Hematopoietic multipotent progenitor cell treated with erythropoietin and hydrocortisone succinate and interleukin-3 and kit ligand, for 17 days (in vitro differentiated cells): ENCODE data around the gene LAMA1.

Experiments used
- DNase-seq: peaks from one replicate; pipeline ENCODE4 v3.0.0-alpha.2; 2015; ENCODE audit warnings: low spot score

LAMA1 gene

DNA sequence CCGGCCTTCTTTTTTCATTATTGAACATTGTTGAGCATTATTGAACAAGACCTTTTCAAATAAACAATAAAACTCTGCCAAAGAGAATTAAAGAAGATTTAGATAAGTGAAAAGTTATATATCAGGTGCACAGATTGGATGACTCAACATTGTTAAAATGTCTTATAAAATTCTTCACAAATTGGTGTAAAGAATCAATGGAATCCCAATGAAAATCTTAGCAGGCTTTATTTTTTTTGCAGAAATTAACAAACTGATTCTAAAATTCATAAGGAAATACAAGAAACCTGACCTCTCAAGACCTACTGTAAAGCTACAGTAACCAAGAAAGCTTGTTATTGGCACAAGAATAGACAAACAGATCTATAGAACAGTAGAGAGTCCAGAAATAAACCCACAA lies 70.3 kb downstream of the LAMA1 start:
- DNase-seq, result no peak

DNA sequence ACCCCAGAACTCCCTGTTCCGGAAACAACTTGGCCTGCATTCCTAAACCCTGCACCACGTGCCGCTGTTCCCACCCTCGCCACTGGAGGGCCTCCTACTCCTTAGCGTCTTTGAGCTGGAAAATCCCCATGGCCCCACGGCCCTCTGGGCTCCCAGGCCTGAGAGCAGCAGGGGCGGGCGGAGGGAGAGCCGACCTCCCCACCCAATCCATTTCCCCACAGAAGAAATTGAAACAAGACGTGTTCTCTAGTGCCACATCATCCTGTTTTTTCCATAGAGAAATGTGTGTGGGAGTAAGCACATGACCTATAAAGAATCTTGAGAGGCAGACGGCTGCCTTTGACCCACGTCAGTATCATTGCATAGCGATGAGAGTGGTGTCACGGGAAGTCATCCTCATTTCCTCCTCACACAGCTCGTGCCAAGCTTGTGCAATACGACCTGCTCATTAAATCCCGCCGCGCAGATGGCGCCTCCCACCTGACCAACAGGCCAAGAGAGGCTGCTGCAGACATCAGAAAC lies 79.2 kb downstream of the LAMA1 start:
- DNase-seq, result no peak

DNA sequence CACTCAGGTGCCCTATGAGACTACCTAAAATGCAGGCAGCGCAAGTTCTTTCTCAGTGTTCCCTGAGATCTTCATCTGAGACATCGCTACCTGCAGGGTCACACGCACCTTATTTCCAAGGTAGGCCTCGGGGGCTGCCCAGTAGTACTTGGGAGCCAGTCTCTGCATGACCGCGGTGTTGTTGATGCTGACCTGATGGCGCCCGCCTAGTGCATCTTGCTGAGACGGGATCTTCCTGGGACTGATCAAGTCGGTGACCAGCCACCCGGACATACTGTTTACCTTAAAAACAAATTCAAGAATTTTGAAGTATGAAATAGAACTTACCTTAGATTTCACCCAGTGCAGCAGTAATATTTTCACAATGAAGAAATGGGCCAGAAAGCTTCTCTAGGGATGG lies 80.1 kb downstream of the LAMA1 start:
- no peak for DNase-seq

DNA sequence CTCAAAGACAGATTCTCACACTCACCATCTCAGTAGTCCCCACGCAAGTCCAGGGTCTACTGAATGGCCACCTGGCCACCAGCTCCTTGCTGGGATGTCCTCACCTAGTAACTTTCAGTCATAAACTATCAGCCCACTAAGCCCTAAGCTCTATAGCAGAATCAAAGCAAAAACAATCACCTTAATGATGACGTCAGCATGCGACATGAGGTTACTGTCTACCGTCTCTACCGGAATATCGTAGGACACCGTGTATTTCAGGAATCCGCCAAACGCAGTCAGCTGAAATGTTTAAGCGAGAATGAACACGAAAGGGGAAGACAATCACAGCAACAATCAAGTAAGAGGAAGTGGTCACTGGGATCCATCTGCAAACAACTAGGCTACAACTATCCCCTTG lies 81.8 kb downstream of the LAMA1 start:
- no peak for DNase-seq

DNA sequence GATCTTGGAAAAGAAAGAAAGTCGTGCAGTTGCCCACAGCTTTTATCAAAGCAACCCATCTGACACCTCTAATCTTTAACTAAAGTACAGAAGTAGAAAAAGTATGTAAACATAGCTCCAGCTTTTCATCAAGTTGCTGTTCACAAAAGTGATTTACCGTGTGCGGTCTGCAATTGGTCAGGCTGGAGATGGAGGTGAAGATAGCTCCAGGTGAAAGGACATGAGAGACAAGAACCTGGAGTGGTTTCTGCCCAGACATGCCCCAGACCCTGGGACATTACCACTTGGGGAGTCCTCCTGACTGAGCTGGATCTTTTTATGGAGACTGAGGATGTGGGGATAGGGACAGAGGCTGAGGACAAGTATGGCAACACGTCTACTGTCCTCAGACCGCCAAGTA lies 82.7 kb downstream of the LAMA1 start:
- no peak for DNase-seq

DNA sequence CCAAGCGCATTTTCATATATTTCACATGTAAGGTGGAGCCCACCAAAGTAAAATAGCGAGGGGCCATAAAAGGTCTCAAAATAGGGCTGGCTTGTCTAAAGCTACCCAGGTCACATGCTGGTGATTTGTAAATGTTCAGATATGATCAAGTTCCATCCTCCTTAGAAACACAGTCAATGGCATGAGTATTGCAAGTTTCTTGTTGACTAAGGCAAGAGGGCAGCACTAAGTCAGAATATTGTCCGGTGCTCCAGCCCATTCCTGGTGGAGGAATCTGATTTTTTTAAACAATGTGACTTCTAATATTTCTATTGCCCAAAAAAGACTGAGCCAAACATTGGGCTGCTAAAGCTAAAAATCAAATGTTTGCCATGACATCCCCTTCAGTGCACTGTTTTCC lies 85.1 kb downstream of the LAMA1 start:
- DNase-seq, result no peak

DNA sequence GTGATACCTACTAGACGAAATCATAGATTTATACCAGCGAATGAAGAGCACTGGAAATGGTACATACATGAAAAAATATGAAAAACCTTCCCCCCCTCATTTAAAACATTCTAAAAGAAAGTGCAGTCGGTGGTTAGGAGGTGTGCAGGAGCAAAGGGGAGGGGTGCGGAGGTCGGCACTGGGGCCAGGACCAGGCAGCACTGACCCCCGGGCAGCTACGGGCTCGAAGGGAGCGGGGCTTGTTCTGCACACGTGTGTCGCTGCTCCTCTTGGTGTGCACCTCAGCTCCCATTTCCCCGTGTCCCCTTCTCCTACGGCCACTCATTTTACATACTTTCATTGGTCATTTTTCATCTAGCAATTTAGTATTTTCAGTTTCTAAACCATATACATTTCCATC lies 89.0 kb downstream of the LAMA1 start:
- no peak for DNase-seq

DNA sequence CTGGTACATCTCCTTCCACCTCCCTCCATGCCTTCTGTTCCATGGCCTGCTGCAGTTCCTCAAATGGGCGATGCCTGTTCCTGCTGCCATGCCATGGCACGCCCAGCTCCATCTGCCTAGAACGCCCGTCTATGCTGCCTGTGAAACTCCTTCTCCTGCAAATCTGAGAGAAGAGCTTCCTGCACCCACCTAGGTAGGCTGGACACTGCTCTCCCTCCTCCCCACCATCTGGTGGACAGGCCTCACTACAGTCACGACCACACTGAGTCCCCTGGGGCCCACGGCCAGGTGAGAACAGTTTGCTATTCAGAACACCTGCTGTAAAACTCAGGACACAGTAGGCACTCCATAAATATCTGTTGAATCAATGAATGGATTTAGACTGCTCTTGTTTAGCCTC lies 92.4 kb downstream of the LAMA1 start:
- no peak for DNase-seq

DNA sequence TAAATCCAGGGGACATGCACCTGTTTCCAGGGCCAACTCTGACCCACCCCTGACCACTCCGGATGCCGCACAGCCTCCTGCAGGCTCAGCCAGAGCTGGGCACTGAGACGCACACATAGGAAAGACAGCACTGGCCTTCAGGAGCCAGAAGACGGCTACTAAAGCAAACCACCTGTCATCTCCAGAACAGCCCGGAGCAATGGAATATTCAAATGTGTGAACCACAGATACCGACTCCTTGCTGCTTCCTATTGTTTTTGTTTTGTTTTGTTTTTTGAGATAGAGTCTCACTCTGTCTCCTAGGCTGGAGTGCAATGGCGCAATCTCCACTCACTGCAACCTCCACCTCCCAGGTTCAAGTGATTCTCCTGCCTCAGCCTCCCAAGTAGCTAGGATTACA lies 94.0 kb downstream of the LAMA1 start:
- no peak for DNase-seq

DNA sequence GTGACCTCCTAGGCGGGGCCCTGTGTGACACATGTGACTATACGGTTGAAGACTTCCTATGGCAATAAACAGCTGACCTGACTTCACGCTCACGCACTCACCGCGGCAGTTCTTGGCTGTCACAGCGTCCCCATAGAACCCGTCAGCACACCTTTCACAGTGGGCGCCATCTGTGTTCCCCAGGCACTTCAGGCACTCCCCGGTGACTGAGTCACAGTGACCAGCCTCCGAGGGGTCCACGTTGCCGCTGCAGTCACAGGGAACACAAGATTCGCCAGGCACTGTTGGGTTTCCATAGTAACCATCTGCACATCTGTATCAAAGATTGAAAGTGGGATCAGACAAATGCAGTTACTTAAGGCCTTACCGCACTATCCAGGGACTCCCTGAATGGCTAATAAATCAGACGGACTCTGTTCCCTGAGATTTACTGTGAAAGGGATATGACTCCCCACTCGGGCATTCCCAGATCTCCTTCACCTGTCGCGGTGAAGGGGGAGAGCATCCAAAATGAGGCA lies 94.5 kb downstream of the LAMA1 start:
- no peak for DNase-seq

DNA sequence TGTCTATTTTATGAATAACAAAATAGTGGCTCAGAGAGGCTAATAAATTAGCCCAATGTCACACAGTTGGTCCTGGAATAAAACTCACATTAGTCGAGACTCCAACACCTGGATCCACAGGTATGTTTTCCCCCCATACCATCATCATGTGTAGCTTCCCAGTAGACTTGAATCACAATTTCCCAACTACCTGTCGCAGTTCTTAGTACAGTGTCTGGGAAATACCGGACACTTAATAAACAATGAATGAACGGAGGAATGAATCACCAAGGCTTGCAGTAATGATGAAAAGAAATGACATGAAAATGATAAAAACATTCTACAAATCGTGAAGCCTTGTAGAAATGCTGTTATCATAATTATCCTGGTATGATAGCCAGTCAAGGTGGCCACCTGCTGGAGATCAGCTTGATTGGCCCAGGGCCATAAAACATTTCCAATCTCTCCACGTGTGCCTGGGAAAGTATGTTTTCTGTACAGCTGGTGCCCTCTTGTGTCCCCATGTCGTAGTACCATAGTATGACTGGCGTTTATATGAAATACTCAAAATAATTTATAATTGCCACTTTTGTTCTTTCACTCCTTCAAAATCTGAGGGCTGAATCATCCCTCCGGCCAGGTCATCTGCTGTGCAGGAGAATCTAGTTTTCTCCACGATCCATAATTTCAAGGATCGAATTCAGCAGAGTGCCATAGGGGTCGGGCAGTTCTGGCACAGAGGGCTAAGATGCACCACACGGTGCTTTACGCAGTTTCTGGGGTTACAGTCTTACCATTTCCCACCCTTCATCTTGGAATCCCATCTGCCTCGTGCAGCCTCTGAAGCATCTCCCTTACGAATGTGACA lies 95.4 kb downstream of the LAMA1 start:
- DNase-seq, result no peak

DNA sequence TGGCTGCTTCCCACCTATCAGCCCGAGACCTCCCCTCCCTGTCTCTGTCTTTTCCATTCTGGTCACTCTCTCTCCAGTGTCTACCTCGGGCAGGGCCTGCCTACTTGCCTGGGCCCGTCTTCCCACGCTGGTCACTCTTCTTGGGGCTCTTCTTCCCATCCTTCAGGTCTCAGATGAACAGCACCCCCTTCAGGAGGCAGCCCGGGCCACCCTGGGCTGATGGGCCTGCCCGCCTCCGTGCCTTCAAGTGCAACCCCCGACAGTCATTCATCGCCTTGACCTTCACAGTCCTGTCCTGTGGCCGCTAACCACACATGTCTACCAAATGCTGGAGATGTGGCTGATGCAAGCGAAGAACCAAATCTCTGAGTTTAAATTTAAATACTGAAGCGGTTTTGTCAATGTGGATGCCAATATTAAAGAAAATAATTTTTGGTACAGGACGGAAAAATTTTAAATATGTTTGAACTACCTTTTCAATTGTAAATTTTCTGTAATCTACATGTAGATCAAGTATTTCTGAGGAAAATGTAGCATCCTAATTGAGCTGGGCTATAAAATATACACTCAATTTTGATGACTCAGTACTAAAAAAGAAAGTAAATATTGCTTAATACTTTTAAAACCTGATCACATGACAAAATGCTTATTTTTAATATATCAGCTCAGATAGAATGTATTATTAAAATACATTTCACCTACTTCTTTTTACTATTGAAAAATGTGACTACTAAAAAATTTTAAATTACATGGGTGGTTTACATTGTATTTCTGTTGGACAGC lies 96.4 kb downstream of the LAMA1 start:
- no peak for DNase-seq

DNA sequence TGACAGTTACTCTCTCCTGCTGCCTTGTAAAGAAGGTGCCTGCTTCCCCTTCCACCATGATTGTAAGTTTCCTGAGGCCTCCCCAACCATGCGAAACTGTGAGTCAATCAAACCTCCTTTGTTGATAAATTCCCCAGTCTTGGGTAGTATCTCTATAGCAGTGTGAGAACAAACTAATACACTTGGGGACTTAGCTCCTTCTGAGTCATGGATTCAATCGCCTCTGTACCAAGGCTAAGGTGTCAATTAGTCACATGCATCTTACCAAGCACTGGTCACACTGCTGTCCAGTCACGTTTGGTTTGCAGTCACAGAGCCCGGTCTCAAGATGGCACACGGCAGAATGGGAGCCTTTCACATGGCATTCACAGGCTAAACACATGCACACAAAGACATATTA lies 100.6 kb downstream of the LAMA1 start:
- no peak for DNase-seq

DNA sequence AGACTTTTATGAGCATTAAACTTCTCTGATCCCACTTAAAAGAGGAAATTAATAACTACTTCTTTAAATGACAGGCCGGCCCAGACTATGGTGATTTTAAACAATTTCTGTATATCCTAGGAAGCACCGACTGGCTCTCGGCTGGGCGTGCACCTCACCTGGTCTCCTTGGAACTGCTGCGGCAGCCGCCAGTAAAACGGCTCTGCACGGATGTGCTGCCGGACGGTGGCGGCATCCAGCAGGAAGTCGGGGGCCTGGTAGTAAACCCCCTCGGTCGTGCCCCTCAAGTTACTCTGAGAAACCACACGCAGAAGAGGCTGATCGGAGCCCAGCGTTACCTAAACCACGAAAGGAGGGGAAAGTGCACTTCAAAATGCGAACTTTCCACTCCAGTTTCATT lies 106.5 kb downstream of the LAMA1 start:
- DNase-seq, result no peak

DNA sequence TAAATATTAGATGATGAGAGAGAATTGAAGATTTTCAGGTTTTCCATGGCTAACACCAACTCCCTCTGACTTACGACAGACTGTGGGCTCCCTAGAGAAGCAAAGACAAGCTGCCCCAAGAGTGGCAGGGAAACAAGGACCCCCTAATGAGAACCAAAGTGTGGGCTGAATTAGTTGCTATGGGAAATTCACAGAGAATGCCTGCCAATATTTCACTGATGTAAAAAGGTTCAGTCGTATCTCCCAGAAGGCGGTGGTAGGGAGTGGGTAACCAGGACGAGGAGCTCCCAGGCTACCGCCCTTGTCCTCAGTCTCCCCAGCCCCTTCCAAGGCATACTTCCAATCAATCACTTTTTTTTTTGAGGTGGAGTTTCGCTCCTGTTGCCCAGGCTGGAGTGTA lies 113.6 kb downstream of the LAMA1 start:
- no peak for DNase-seq

DNA sequence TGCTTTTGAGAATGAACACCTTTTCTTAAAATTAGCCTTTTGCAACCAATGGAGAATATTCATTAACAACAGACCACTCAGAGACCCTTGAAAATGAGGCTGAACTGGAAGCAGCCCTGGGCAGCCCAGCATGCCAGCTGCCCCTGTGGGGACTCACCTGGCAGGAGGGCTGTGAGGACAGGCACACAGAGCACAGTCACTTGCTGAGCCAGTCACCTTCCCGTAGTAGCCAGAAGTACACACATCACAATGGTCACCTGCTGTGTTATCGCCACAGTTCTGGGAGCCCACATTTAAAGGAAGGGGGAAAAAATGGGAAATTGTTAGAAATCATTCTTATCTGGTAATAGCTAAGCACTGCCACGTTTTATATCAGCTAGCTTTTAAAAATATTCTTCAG lies 115.5 kb downstream of the LAMA1 start:
- DNase-seq, result no peak

DNA sequence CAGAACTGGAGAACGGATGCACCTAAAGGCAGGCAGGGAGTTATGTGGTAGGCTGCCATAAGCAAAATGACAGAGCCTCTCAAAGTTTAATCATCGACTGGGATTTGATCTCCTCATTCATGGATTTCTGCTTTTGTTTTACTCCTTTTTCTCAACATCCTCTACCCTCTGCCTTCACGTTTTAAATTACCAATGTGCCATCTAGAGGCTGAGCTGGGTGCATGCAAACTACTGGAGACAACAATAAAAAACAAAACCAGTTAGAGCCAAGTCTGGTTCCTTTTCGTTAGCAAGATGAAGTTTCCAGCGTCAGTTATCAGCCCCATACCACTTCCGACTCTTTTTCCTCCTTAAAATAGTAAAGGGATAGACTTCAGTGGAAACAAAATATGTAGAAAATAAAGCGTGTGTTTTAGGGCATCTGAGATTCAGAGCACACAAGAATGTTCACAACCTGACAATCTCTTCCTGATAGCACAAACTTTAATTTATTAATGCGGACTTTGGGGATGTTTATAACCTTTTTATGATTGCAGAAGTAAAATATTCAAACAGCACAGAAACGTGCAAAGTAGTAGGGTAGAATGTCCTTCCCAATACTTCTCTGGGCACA lies 117.0 kb downstream of the LAMA1 start:
- DNase-seq, result no peak

DNA sequence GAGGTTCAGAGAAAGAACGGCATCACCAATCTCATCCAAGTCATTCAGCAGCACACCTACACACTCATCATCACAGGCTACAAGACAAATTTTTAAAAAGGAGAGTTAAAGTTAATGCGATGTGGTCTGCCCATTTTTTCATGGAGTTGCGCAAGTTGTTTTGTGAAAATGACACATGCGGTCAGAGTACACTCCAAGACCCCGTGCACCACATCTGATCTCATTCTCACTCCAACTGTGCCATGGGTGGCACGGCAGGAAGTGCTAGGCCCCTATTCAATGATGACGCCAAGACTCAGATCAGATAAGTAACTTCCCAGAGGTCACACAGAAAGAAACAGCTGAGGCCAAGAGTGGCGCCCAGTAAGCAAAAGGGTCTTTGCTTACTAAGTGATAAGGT lies 119.8 kb downstream of the LAMA1 start:
- no peak for DNase-seq

DNA sequence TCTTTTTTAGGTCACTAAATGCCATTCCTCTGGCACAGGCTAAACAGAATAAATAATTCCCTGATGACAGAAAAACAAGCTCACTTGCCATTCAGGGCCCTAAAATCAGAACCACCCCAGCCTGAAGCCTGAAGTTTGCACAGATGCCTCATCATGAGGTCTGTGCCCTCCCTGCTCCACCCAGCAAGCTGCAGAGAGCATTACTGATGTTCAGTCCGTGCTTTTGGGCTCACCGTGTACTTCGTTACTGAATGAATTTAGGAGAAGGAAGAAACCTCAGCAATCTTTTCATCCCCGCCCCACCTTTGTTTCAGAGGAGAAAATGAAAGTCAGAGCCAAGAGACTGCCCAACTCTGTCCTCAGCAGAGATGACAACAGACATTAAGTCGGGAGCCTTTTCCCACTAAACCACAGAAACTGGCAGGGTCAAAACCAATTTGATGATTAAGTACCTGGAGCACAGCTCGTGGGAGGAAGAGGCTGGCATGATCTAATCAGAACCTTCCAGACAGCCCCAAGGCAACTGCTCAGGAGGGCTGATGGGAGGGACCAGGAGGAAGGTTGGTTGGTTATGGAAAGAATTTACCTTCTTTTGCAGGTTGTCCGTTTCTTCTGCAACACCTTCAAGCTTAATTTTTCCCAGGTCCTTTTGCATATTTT lies 122.7 kb downstream of the LAMA1 start:
- no peak for DNase-seq

DNA sequence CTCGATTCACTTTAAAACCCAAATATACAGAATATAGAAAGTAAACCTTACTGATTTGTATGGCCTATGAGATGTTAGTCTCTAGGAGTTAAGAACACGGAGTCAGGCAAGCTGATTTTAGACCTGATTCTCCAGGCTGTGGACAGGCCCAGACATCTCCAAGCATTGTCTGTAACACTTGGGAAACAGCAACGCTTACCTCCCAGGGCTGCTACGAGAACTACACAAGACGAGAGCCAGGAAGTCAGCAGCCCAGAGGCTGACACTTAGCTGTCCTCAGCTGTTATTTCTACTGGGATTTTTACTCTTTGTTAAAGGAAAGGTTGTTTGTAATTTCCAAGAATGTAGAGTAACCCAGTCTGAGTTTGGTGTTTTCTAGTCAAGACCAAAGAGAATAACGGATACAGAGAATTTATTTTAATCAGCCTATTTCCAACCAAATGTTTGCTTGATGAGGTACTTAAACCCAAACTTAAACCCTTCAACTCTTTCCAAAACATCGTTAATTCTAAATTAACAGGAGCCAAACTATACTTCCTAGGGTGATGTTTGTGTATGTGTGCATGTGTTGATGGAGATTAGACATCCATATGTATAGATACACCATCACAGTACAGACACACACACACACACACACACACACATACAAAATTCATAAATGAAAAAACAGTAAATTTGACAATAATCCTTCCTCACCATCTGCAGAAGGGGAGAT lies 123.4 kb downstream of the LAMA1 start:
- DNase-seq, result no peak

DNA sequence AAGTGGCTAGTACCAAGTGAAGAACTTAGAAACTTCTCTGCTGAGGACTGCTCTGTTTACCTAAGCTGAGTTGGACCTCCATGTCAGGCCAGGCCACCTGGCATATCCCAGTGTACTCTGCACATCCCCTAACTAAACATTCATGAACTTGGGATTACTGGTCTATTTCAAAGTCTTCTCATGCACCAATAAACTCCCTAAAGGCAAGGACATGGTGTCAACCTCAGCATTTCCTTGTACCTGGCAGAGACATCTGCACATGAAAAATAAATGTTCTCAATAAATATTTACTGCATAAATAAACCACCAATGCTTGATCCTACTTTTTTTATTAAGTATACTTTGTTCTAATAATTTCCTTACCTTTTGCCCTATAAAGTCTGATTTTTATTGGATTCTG lies 124.8 kb downstream of the LAMA1 start:
- no peak for DNase-seq

DNA sequence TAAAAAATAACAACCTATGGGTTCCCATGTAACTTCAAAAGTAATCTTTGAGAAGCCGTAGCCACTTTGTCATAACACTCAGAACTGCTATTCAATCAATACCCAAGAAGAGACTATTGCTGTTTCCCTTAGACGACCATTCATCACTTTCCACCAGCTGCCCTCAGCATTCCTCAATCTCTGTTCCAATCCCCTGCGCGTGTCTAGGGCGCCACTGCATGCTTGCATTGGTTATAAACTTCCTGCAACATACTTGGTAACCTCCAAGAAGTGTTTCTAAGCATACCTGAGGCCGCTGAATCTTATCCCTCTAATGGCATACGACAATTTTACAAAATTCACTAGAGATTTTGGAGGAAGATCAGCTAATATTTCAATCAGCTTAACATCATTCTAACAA lies 134.2 kb downstream of the LAMA1 start:
- no peak for DNase-seq
